ENCODE data around the gene NBEAL1.
"Not testable (repeated sequence)": the region's sequence is repeated elsewhere in the genome, so short reads cannot be mapped to it uniquely, and the experiment has no call there.

Gene NBEAL1

GRCh38 chr2:203035879-203036470 lies 21.3 kb downstream of the NBEAL1 start:
- no peak overlapping the region for H3K4me3 ChIP-seq (ENCODE audit: insufficient read depth, low read depth, low read length, poor library complexity, severe bottlenecking)
- no peak for DNase-seq
- no peaks in the 10 kb centered on the region for H3K9me3 ChIP-seq (ENCODE audit: control insufficient read depth, low read length)
- no peak overlapping the region for H3K27ac ChIP-seq (ENCODE audit: insufficient read depth, low read length, poor library complexity, severe bottlenecking)
- no peaks in the 10 kb centered on the region for H3K27me3 ChIP-seq (replicated peaks; ENCODE audit: control insufficient read depth, insufficient read depth, low read length, poor library complexity, severe bottlenecking)
- H3K4me1 ChIP-seq (ENCODE audit: control insufficient read depth, insufficient read depth, low read length, poor library complexity, severe bottlenecking), result no peaks in the 10 kb centered on the region
- H3K36me3 ChIP-seq (ENCODE audit: control insufficient read depth, insufficient read depth, low read length), result no peaks in the 10 kb centered on the region

- Histone ChIP-seq H3K36me3 (ENCODE audit: control insufficient read depth, insufficient read depth, low read length) (peaks cover under 1% of the 10 kb centered on the region), H3K4me1 (ENCODE audit: control insufficient read depth, insufficient read depth, low read length, poor library complexity, severe bottlenecking) (no peaks in the 10 kb centered on the region), H3K4me3 (ENCODE audit: insufficient read depth, low read depth, low read length, poor library complexity, severe bottlenecking) (no peak overlapping the region), H3K27me3 (replicated peaks; ENCODE audit: control insufficient read depth, insufficient read depth, low read length, poor library complexity, severe bottlenecking) (no peaks in the 10 kb centered on the region), H3K27ac (ENCODE audit: insufficient read depth, low read length, poor library complexity, severe bottlenecking) (no peak overlapping the region), H3K9me3 (ENCODE audit: control insufficient read depth, low read length) (no peaks in the 10 kb centered on the region)
- no peak for DNase-seq
These were observed 22.4 kb downstream of the NBEAL1 start for GRCh38 chr2:203037026-203037425.

GRCh38 chr2:203038586-203038985 lies 23.9 kb downstream of the NBEAL1 start:
- H3K4me3 ChIP-seq (ENCODE audit: insufficient read depth, low read depth, low read length, poor library complexity, severe bottlenecking), result no peak overlapping the region
- H3K4me1 ChIP-seq (ENCODE audit: control insufficient read depth, insufficient read depth, low read length, poor library complexity, severe bottlenecking), result no peaks in the 10 kb centered on the region
- H3K36me3 ChIP-seq (ENCODE audit: control insufficient read depth, insufficient read depth, low read length), result peaks cover 4% of the 10 kb centered on the region
- no peak for DNase-seq
- no peak overlapping the region for H3K27ac ChIP-seq (ENCODE audit: insufficient read depth, low read length, poor library complexity, severe bottlenecking)
- no peaks in the 10 kb centered on the region for H3K27me3 ChIP-seq (replicated peaks; ENCODE audit: control insufficient read depth, insufficient read depth, low read length, poor library complexity, severe bottlenecking)
- no peaks in the 10 kb centered on the region for H3K9me3 ChIP-seq (ENCODE audit: control insufficient read depth, low read length)

DNA sequence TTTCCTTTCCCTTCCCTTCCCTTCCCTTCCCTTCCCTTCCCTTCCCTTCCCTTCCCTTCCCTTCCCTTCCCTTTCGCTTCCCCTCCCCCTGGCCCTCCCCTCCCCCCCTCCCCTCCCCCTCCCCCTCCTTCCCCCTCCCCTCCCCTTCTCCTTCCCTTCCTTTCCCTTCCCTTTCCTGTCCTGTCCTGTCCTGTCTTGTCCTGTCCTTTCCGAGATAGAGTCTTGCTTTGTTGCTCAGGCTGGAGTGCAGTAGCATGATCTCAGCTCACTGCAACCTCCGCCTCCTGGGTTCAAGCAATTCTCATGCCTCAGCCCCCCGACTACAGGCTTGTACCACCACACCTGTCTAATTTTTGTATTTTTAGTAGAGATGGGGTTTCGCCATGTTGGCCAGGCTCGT lies 24.5 kb downstream of the NBEAL1 start:
- H3K27ac ChIP-seq (ENCODE audit: insufficient read depth, low read length, poor library complexity, severe bottlenecking); H3K36me3 ChIP-seq (ENCODE audit: control insufficient read depth, insufficient read depth, low read length); H3K9me3 ChIP-seq (ENCODE audit: control insufficient read depth, low read length); H3K4me3 ChIP-seq (ENCODE audit: insufficient read depth, low read depth, low read length, poor library complexity, severe bottlenecking); DNase-seq; H3K4me1 ChIP-seq (ENCODE audit: control insufficient read depth, insufficient read depth, low read length, poor library complexity, severe bottlenecking); H3K27me3 ChIP-seq (replicated peaks; ENCODE audit: control insufficient read depth, insufficient read depth, low read length, poor library complexity, severe bottlenecking): not testable (repeated sequence)

DNA sequence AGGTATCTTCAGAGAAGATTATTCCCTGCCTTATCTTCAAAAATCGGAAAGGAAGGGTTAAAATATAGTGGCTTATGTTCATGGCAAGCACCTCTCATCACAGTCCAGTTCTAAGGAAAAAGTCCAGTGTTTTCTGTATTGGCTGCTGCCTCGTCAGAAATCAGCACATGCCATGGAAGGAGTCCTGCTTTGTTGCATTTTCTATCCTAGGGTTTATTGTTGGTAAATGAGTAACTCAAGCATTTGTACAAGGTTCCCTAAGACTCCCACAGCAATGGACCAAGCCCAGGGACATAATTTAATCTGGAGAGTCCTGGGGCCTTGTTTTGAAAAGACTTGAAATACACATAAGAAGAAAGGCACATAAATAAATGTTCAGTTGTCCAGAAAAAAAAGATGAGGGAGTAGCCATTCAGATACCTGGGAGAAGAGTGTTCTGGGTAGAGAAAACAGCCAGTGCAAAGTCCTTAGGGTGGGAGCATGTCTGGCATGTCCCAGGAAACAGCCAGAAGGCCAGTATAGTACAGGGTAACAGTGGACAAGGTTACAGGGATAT lies 26.4 kb downstream of the NBEAL1 start:
- H3K4me1 ChIP-seq (ENCODE audit: control insufficient read depth, insufficient read depth, low read length, poor library complexity, severe bottlenecking), result no peaks in the 10 kb centered on the region
- H3K27me3 ChIP-seq (replicated peaks; ENCODE audit: control insufficient read depth, insufficient read depth, low read length, poor library complexity, severe bottlenecking), result no peaks in the 10 kb centered on the region
- DNase-seq, result no peak
- H3K27ac ChIP-seq (ENCODE audit: insufficient read depth, low read length, poor library complexity, severe bottlenecking), result no peak overlapping the region
- H3K36me3 ChIP-seq (ENCODE audit: control insufficient read depth, insufficient read depth, low read length), result peaks cover 4% of the 10 kb centered on the region
- no peak overlapping the region for H3K4me3 ChIP-seq (ENCODE audit: insufficient read depth, low read depth, low read length, poor library complexity, severe bottlenecking)
- no peaks in the 10 kb centered on the region for H3K9me3 ChIP-seq (ENCODE audit: control insufficient read depth, low read length)

- no peaks in the 10 kb centered on the region for H3K4me1 ChIP-seq (ENCODE audit: control insufficient read depth, insufficient read depth, low read length, poor library complexity, severe bottlenecking)
- no peak overlapping the region for H3K4me3 ChIP-seq (ENCODE audit: insufficient read depth, low read depth, low read length, poor library complexity, severe bottlenecking)
- H3K9me3 ChIP-seq (ENCODE audit: control insufficient read depth, low read length), result no peaks in the 10 kb centered on the region
- H3K36me3 ChIP-seq (ENCODE audit: control insufficient read depth, insufficient read depth, low read length), result peaks cover 4% of the 10 kb centered on the region
- no peaks in the 10 kb centered on the region for H3K27me3 ChIP-seq (replicated peaks; ENCODE audit: control insufficient read depth, insufficient read depth, low read length, poor library complexity, severe bottlenecking)
- DNase-seq, result no peak
- no peak overlapping the region for H3K27ac ChIP-seq (ENCODE audit: insufficient read depth, low read length, poor library complexity, severe bottlenecking)
These were observed 27.5 kb downstream of the NBEAL1 start for GRCh38 chr2:203042178-203042577.

- Histone ChIP-seq H3K36me3 (ENCODE audit: control insufficient read depth, insufficient read depth, low read length) (peaks cover 4% of the 10 kb centered on the region), H3K9me3 (ENCODE audit: control insufficient read depth, low read length) (no peaks in the 10 kb centered on the region), H3K27me3 (replicated peaks; ENCODE audit: control insufficient read depth, insufficient read depth, low read length, poor library complexity, severe bottlenecking) (no peaks in the 10 kb centered on the region), H3K4me1 (ENCODE audit: control insufficient read depth, insufficient read depth, low read length, poor library complexity, severe bottlenecking) (no peaks in the 10 kb centered on the region), H3K4me3 (ENCODE audit: insufficient read depth, low read depth, low read length, poor library complexity, severe bottlenecking) (no peak overlapping the region), H3K27ac (ENCODE audit: insufficient read depth, low read length, poor library complexity, severe bottlenecking) (no peak overlapping the region)
- DNase-seq, result no peak
These were observed 28.6 kb downstream of the NBEAL1 start for GRCh38 chr2:203043226-203043625.

- Histone ChIP-seq H3K9me3 (ENCODE audit: control insufficient read depth, low read length) (no peaks in the 10 kb centered on the region), H3K4me3 (ENCODE audit: insufficient read depth, low read depth, low read length, poor library complexity, severe bottlenecking) (no peak overlapping the region), H3K27ac (ENCODE audit: insufficient read depth, low read length, poor library complexity, severe bottlenecking) (no peak overlapping the region), H3K4me1 (ENCODE audit: control insufficient read depth, insufficient read depth, low read length, poor library complexity, severe bottlenecking) (no peaks in the 10 kb centered on the region), H3K27me3 (replicated peaks; ENCODE audit: control insufficient read depth, insufficient read depth, low read length, poor library complexity, severe bottlenecking) (no peaks in the 10 kb centered on the region), H3K36me3 (ENCODE audit: control insufficient read depth, insufficient read depth, low read length) (peaks cover 4% of the 10 kb centered on the region)
- no peak for DNase-seq
These were observed 31.2 kb downstream of the NBEAL1 start for GRCh38 chr2:203045867-203046266.

DNA sequence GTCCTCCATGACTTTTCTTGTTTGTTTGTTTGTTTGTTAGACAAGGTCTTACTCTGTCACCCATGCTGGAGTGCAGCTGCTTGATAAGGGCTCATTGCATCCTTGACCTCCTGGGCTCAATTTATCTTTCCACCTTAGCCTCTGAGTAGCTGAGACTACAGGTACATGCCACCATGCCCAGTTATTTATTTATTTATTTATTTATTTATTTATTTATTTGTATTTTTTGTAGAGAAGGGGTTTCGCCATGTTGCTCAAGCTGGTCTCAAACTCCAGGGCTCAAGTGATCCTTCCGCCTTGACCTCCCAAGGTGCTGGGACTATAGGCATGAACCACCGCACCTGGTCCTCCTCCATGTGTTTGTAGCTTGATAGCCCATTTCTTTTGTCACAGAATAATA lies 37.9 kb downstream of the NBEAL1 start:
- no peak overlapping the region for H3K27ac ChIP-seq (ENCODE audit: insufficient read depth, low read length, poor library complexity, severe bottlenecking)
- no peaks in the 10 kb centered on the region for H3K27me3 ChIP-seq (replicated peaks; ENCODE audit: control insufficient read depth, insufficient read depth, low read length, poor library complexity, severe bottlenecking)
- no peaks in the 10 kb centered on the region for H3K4me1 ChIP-seq (ENCODE audit: control insufficient read depth, insufficient read depth, low read length, poor library complexity, severe bottlenecking)
- no peaks in the 10 kb centered on the region for H3K36me3 ChIP-seq (ENCODE audit: control insufficient read depth, insufficient read depth, low read length)
- DNase-seq, result no peak
- no peaks in the 10 kb centered on the region for H3K9me3 ChIP-seq (ENCODE audit: control insufficient read depth, low read length)
- H3K4me3 ChIP-seq (ENCODE audit: insufficient read depth, low read depth, low read length, poor library complexity, severe bottlenecking), result no peak overlapping the region

GRCh38 chr2:203059567-203060240 lies 45.0 kb downstream of the NBEAL1 start:
- H3K27ac ChIP-seq (ENCODE audit: insufficient read depth, low read length, poor library complexity, severe bottlenecking), result no peak overlapping the region
- H3K27me3 ChIP-seq (replicated peaks; ENCODE audit: control insufficient read depth, insufficient read depth, low read length, poor library complexity, severe bottlenecking), result no peaks in the 10 kb centered on the region
- DNase-seq, result no peak
- no peaks in the 10 kb centered on the region for H3K4me1 ChIP-seq (ENCODE audit: control insufficient read depth, insufficient read depth, low read length, poor library complexity, severe bottlenecking)
- no peaks in the 10 kb centered on the region for H3K36me3 ChIP-seq (ENCODE audit: control insufficient read depth, insufficient read depth, low read length)
- no peaks in the 10 kb centered on the region for H3K9me3 ChIP-seq (ENCODE audit: control insufficient read depth, low read length)
- H3K4me3 ChIP-seq (ENCODE audit: insufficient read depth, low read depth, low read length, poor library complexity, severe bottlenecking), result no peak overlapping the region

Measured in effector memory CD4-positive, alpha-beta T cell (primary cell).